ENCODE results near the gene ECHS1. TPM values are rescaled to one million over a fixed set of nuclear protein-coding genes. Genes with fewer than 3 reads are reported as not detected.

Gene ECHS1
- polyA plus RNA-seq, 1 donor from 2014 or later = 122 TPM

GRCh38 chr10:133375357-133376115, 2.4 kb upstream of the ECHS1 start:
- Histone ChIP-seq H3K9me3 (ENCODE audit: low read length) (no peaks in the 10 kb centered on the region), H3K79me2 (replicated peaks; ENCODE audit: insufficient read depth, low read length) (peaks cover 4% of the 10 kb centered on the region), H3K36me3 (ENCODE audit: insufficient read depth, low read length) (no peaks in the 10 kb centered on the region), H3K9ac (ENCODE audit: low read length) (no peak overlapping the region), H3K9me2 (ENCODE audit: insufficient read depth, low read length) (no peaks in the 10 kb centered on the region), H3K4me2 (ENCODE audit: low read length) (no peak overlapping the region), H2AFZ (ENCODE audit: low read depth, low read length) (no peak overlapping the region), H3K27ac (ENCODE audit: low read length) (no peak overlapping the region), H3K27me3 (ENCODE audit: insufficient read depth, low read depth, low read length) (peaks cover 9% of the 10 kb centered on the region), H3F3A (ENCODE audit: insufficient read depth, low read length, poor library complexity, severe bottlenecking) (no peaks in the 10 kb centered on the region), H4K20me1 (ENCODE audit: insufficient read depth) (no peaks in the 10 kb centered on the region), H3K4me3 (ENCODE audit: low read length) (no peak overlapping the region)
- TF ChIP-seq REST (IDR thresholded peaks at IDR 0.05; ENCODE audit: borderline replicate concordance) (no peak), EP300 (conservative IDR thresholded peaks at IDR 0.05; ENCODE audit: poor library complexity, severe bottlenecking) (no peak), SMC3 (conservative IDR thresholded peaks at IDR 0.05; ENCODE audit: poor library complexity) (no peak), EZH2 (IDR thresholded peaks at IDR 0.05; ENCODE audit: borderline replicate concordance, insufficient read depth, low read length, poor library complexity, severe bottlenecking) (no peak), RAD21 (conservative IDR thresholded peaks at IDR 0.05) (no peak), POLR2AphosphoS5 (IDR thresholded peaks at IDR 0.05) (no peak), MXI1 (conservative IDR thresholded peaks at IDR 0.05; ENCODE audit: poor library complexity, severe bottlenecking) (no peak), TAF1 (IDR thresholded peaks at IDR 0.05; ENCODE audit: low read depth) (no peak), CTCF (IDR thresholded peaks at IDR 0.05; ENCODE audit: poor library complexity, severe bottlenecking) (no peak)

GRCh38 chr10:133372507-133372906, 647 bp downstream of the ECHS1 start:
- peak overlapping the region; percentile 83 for H3K4me3 ChIP-seq (ENCODE audit: low read length)
- TF ChIP-seq SMC3 (conservative IDR thresholded peaks at IDR 0.05; ENCODE audit: poor library complexity) = no peak
- TF ChIP-seq TAF1 (IDR thresholded peaks at IDR 0.05; ENCODE audit: low read depth) = no peak
- TF ChIP-seq MXI1 (conservative IDR thresholded peaks at IDR 0.05; ENCODE audit: poor library complexity, severe bottlenecking) = no peak
- no peak for TF ChIP-seq REST (IDR thresholded peaks at IDR 0.05; ENCODE audit: borderline replicate concordance)
- TF ChIP-seq POLR2AphosphoS5 (IDR thresholded peaks at IDR 0.05) = no peak
- no peak for TF ChIP-seq EP300 (conservative IDR thresholded peaks at IDR 0.05; ENCODE audit: poor library complexity, severe bottlenecking)
- TF ChIP-seq EZH2 (IDR thresholded peaks at IDR 0.05; ENCODE audit: borderline replicate concordance, insufficient read depth, low read length, poor library complexity, severe bottlenecking) = no peak
- TF ChIP-seq CTCF (IDR thresholded peaks at IDR 0.05; ENCODE audit: poor library complexity, severe bottlenecking) = no peak
- no peak for TF ChIP-seq RAD21 (conservative IDR thresholded peaks at IDR 0.05)

More at GRCh38 chr10:133372507-133372906, 647 bp downstream of the ECHS1 start:
- H3K36me3 ChIP-seq (ENCODE audit: insufficient read depth, low read length) = no peaks in the 10 kb centered on the region
- H3K27ac ChIP-seq (ENCODE audit: low read length) = no peak overlapping the region
- no peaks in the 10 kb centered on the region for H3F3A ChIP-seq (ENCODE audit: insufficient read depth, low read length, poor library complexity, severe bottlenecking)
- no peak overlapping the region for H2AFZ ChIP-seq (ENCODE audit: low read depth, low read length)
- H3K9me3 ChIP-seq (ENCODE audit: low read length) = no peaks in the 10 kb centered on the region
- H3K9me2 ChIP-seq (ENCODE audit: insufficient read depth, low read length) = no peaks in the 10 kb centered on the region
- peaks cover 4% of the 10 kb centered on the region for H3K79me2 ChIP-seq (replicated peaks; ENCODE audit: insufficient read depth, low read length)
- H3K9ac ChIP-seq (ENCODE audit: low read length) = no peak overlapping the region
- H3K4me2 ChIP-seq (ENCODE audit: low read length) = peak overlapping the region; percentile 35
- H4K20me1 ChIP-seq (ENCODE audit: insufficient read depth) = no peaks in the 10 kb centered on the region
- H3K27me3 ChIP-seq (ENCODE audit: insufficient read depth, low read depth, low read length) = no peaks in the 10 kb centered on the region

Data from neural cell (in vitro differentiated cells).